Kidney (tissue), 14 donors: ENCODE measurements around the gene NF1. TPM values are rescaled to one million over a fixed set of nuclear protein-coding genes. Genes with fewer than 3 reads are reported as not detected.

Experiments
- DNase-seq, 5 donors: peaks; one replicate each; pipeline ENCODE4 v3.0.0-alpha.2; 2013 to 2020
- FAIRE-seq: peaks from 2 replicates; lab custom pipeline; 2012; peaks lifted over from hg19 to GRCh38; lab: Jason Lieb, UNC
- H3K27ac ChIP-seq, 2 donors: one replicate each; pipeline ENCODE4 v1.7.0; 2013; ENCODE audit warnings: low read depth in 2 of 2, low read length in 2 of 2, inconsistent platforms in 1 of 2
- H3K27me3 ChIP-seq: one replicate; pipeline ENCODE4 v1.7.1; 2013; ENCODE audit warnings: low read length, inconsistent platforms; ENCODE audit not compliant: control insufficient read depth, insufficient read depth
- H3K36me3 ChIP-seq, 3 donors: one replicate each; pipeline versions ENCODE4 v1.7.0 to v1.7.1; 2013; ENCODE audit warnings: low read length in 3 of 3, control low read depth in 1 of 3, inconsistent platforms in 1 of 3; ENCODE audit not compliant: insufficient read depth in 3 of 3, control insufficient read depth in 2 of 3
- H3K4me1 ChIP-seq, 3 donors: one replicate each; pipeline versions ENCODE4 v1.7.0 to v1.7.1; 2013; ENCODE audit warnings: low read length in 3 of 3, inconsistent platforms in 1 of 3, low read depth in 1 of 3; ENCODE audit not compliant: control insufficient read depth in 2 of 3, insufficient read depth in 2 of 3
- H3K4me3 ChIP-seq, 3 donors: one replicate each; pipeline versions ENCODE4 v1.7.0 to v1.8.1; 2013; ENCODE audit warnings: low read length in 3 of 3, control low read depth in 1 of 3, inconsistent platforms in 1 of 3
- H3K9ac ChIP-seq, 3 donors: one replicate each; pipeline versions ENCODE4 v1.7.0 to v1.7.1; 2013; ENCODE audit warnings: low read length in 3 of 3, control low read depth in 1 of 3, inconsistent platforms in 1 of 3
- H3K9me3 ChIP-seq, 3 donors: one replicate each; pipeline versions ENCODE4 v1.7.0 to v1.7.1; 2013; ENCODE audit warnings: low read length in 3 of 3, control low read depth in 1 of 3, inconsistent platforms in 1 of 3; ENCODE audit not compliant: control insufficient read depth in 2 of 3, insufficient read depth in 1 of 3
- intact Hi-C: fragments of 100-400 bp; cut with DNase I; formaldehyde crosslinking; loops from one replicate; pipeline ENCODE4 v1.11.1; 2022
- polyA plus RNA-seq: library from polyadenylated mRNA; stranded (reverse); fragments of 350-450 nt; fragmentation: Illumina TruSeq; extraction: RNeasy Lipid Tissue Mini Kit (QIAGEN cat#74804); gene quantifications from one replicate; pipeline ENCODE4 v1.2.3, GENCODE V29; 2014; ENCODE audit warnings: low read depth, low replicate concordance; ENCODE audit not compliant: insufficient read depth
- total RNA-seq: library from RNA; stranded (reverse); fragmentation: NEBNext Ultra II Directional; extraction: Animal tissue kit (Norgen Biotek cat#: 25700); gene quantifications from one replicate; pipeline ENCODE4 v1.2.1, GENCODE V29; 2021
- TF ChIP-seq, protein P1 (sequence below): IDR thresholded peaks from 3 replicates; pipeline ENCODE4 v1.5.1; 2012; ENCODE audit warnings: mild to moderate bottlenecking, moderate library complexity, borderline replicate concordance; ENCODE audit not compliant: insufficient read depth; ENCODE audit errors: extremely low read depth
- donor health status: control.
- donor health status: control.
- donor health status: control.
- donor health status: control.
- donor health status: control.
- donor health status: DM: yes; HTN: yes; CAD: no.
- donor health status: Normal renal cell carcinoma (clear cell type).

The NF1 gene
- total and polyA plus RNA-seq, 2 donors from 2014 or later, result 7.8 to 61.3 TPM

- H3K4me3 ChIP-seq, result no peak overlapping the region
- TF ChIP-seq, protein P1, sequence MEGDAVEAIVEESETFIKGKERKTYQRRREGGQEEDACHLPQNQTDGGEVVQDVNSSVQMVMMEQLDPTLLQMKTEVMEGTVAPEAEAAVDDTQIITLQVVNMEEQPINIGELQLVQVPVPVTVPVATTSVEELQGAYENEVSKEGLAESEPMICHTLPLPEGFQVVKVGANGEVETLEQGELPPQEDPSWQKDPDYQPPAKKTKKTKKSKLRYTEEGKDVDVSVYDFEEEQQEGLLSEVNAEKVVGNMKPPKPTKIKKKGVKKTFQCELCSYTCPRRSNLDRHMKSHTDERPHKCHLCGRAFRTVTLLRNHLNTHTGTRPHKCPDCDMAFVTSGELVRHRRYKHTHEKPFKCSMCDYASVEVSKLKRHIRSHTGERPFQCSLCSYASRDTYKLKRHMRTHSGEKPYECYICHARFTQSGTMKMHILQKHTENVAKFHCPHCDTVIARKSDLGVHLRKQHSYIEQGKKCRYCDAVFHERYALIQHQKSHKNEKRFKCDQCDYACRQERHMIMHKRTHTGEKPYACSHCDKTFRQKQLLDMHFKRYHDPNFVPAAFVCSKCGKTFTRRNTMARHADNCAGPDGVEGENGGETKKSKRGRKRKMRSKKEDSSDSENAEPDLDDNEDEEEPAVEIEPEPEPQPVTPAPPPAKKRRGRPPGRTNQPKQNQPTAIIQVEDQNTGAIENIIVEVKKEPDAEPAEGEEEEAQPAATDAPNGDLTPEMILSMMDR, result no peak
- intact Hi-C loops, result no loop called here
- no peak overlapping the region for H3K9ac ChIP-seq
- H3K36me3 ChIP-seq, result no peaks in the 10 kb centered on the region
- H3K27ac ChIP-seq, result no peak overlapping the region
- H3K9me3 ChIP-seq, result no peaks in the 10 kb centered on the region
- no peak for DNase-seq
- H3K4me1 ChIP-seq, result peaks cover 0 to 4% (median 0%) of the 10 kb centered on the region in 3 donors
- no peak for FAIRE-seq
- no peaks in the 10 kb centered on the region for H3K27me3 ChIP-seq
These were observed 2.2 kb upstream of the NF1 start for GRCh38 chr17:31092475-31093064.

- Histone ChIP-seq H3K27me3 (no peaks in the 10 kb centered on the region), H3K4me1 (peaks cover 0 to 4% (median 0%) of the 10 kb centered on the region in 3 donors), H3K36me3 (no peaks in the 10 kb centered on the region), H3K9me3 (no peaks in the 10 kb centered on the region), H3K9ac (peak overlapping the region in 1 of 3 donors; percentile 53), H3K27ac (peak overlapping the region; percentile 93 to 95), H3K4me3 (peak overlapping the region; percentile 47 to 86 (median 65))
- DNase-seq (peak in 1 of 5 donors; percentile 18), FAIRE-seq (no peak)
- intact Hi-C loops, result no loop called here
- TF ChIP-seq, protein P1, result no peak
These were observed 744 bp upstream of the NF1 start for GRCh38 chr17:31093866-31094599.

DNA sequence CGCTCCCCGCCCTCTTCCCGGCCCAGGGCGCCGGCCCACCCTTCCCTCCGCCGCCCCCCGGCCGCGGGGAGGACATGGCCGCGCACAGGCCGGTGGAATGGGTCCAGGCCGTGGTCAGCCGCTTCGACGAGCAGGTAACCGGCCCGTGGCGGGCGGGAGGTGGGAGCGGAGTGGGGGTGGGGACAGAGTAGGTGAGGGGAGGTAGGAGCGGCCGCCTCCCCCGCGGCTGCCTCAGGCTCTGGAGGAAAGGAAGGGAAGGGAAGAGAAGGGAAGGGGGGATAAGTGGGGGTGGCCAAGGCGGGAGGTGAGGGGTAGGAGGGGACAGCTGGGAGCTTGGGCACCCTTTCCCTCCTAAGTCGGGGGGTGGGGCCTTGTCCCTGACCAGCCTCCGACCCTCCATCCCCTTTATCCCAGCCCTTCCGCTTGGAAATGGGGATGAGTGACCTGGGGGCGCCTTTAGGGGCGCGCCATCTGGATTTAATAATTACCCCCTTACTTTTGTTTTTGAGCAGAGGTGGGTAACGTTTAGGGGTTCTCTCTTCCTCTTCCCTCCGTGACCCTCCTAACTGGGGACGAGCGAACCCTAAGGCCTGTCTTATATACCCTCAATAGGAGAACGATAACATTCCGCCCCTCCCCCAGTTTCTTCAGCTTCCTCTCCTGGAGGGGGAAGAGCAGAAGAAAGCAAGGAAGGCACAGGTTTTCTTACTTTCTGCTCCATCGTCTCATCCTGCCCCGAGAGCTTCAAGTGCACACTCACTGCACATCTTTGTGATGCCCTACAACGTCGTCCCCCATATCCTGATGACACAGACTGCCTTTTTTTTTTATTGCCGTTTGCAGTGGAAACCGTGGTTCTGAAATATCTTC, 694 bp downstream of the NF1 start:
- no peaks in the 10 kb centered on the region for H3K27me3 ChIP-seq
- H3K36me3 ChIP-seq, result no peaks in the 10 kb centered on the region
- no peaks in the 10 kb centered on the region for H3K9me3 ChIP-seq
- DNase-seq (peak; percentile 91 to 94 (median 93)), FAIRE-seq (no peak)
- intact Hi-C loops, result no loop called here
- H3K9ac ChIP-seq, result peak overlapping the region; percentile 71 to 89 (median 73)
- peak overlapping the region; percentile 93 to 95 for H3K27ac ChIP-seq
- H3K4me3 ChIP-seq, result peak overlapping the region; percentile 65 to 86 (median 80)
- H3K4me1 ChIP-seq, result peaks cover 0 to 4% (median 0%) of the 10 kb centered on the region in 3 donors
- TF ChIP-seq, protein P1, result no peak
